Measurements from ENCODE around the gene PIGX. TPM values are rescaled to one million over a fixed set of nuclear protein-coding genes. Genes with fewer than 3 reads are reported as not detected.

The PIGX gene
- total and polyA plus RNA-seq, 11 donors: 8.3 to 21.2 (median 17.6) TPM

DNA sequence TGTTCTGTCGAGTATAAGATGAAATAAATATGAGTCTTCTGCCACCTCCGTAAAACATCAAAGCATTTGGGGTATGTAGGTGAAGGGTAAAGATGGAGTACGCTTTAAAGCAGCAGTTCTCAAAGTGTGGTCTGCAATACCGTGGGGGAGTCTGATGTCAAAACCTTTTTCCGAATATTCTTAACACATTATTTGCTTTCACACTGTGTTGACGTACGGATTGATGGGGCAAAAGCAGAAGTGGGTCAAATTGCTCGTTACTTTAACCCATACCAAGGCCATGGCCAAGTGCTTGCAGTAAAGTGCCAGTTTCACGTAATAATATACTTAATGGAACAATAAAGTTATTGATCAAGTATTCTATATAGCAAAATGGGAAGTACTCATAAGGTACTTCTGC lies 63.8 kb downstream of the PIGX start:
- TF ChIP-seq, protein P1, sequence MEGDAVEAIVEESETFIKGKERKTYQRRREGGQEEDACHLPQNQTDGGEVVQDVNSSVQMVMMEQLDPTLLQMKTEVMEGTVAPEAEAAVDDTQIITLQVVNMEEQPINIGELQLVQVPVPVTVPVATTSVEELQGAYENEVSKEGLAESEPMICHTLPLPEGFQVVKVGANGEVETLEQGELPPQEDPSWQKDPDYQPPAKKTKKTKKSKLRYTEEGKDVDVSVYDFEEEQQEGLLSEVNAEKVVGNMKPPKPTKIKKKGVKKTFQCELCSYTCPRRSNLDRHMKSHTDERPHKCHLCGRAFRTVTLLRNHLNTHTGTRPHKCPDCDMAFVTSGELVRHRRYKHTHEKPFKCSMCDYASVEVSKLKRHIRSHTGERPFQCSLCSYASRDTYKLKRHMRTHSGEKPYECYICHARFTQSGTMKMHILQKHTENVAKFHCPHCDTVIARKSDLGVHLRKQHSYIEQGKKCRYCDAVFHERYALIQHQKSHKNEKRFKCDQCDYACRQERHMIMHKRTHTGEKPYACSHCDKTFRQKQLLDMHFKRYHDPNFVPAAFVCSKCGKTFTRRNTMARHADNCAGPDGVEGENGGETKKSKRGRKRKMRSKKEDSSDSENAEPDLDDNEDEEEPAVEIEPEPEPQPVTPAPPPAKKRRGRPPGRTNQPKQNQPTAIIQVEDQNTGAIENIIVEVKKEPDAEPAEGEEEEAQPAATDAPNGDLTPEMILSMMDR (IDR thresholded peaks at IDR 0.05): no peak
- no peak for TF ChIP-seq POLR2A (IDR thresholded peaks at IDR 0.05)
- Histone ChIP-seq H3K27ac (no peak overlapping the region), H3K9me3 (peaks cover 0 to 3% (median 0%) of the 10 kb centered on the region in 12 donors), H3K4me3 (no peak overlapping the region), H3K27me3 (no peaks in the 10 kb centered on the region), H3K36me3 (peaks cover 0 to 15% (median 0%) of the 10 kb centered on the region in 9 donors), H3K4me1 (peaks cover 2 to 69% (median 33%) of the 10 kb centered on the region in 12 donors)
- 81 to 87% (median 86%) methylated on average over 9 of the region's 9 CpGs for WGBS, 4 donors
- intact Hi-C loops (cut with DNase I): no loop called here
- DNase-seq: no peak
- ATAC-seq: no peak

DNA sequence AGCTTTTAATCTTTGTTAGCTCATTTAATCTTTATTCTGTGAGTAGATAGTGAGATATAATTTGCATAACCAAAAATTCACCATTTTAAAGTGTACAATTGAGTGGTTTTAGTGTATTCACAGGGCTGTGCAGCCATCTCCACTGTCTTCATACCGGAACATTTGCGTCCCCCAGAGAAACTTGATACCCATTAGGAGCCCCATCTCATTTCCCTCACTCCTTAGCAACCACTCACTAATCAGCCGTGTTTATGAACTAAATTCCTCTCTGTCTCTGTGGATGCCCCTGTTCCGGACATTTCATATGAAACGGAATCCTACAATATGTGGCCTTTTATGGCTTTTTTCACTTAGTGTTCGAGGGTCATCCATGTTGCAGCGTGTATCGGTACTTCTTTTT lies 65.7 kb downstream of the PIGX start:
- TF ChIP-seq, protein P1 (IDR thresholded peaks at IDR 0.05): no peak
- DNase-seq (no peak), ATAC-seq (no peak)
- peaks cover 0 to 26% (median 3%) of the 10 kb centered on the region in 9 donors for H3K36me3 ChIP-seq
- peaks cover 2 to 54% (median 29%) of the 10 kb centered on the region in 12 donors for H3K4me1 ChIP-seq
- intact Hi-C loops (cut with DNase I): no loop called here
- 89 to 94% (median 92%) methylated on average over 8 of the region's 8 CpGs for WGBS, 4 donors
- no peak overlapping the region for H3K27ac ChIP-seq
- H3K9me3 ChIP-seq: peaks cover 0 to 3% (median 0%) of the 10 kb centered on the region in 12 donors
- H3K27me3 ChIP-seq: no peaks in the 10 kb centered on the region
- no peak overlapping the region for H3K4me3 ChIP-seq

DNA sequence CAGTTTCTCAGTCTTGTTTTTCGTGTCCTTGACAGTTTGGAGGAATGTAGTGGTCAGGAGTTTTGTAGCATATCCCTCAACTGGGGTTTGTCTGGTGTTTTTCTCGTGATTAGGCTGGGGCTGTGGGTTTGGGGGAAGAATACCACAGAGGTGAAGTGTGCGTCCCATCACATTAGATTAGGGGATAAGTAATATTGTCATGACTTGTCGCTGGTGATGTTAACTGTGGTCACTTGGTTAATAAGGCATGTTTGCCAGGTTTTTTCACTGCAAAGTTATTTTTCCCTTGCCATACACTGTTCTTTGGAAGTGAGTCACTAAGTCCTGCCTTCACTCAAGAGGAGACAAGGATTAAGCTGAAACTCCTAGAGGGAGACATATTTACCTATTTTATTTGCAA lies 66.6 kb downstream of the PIGX start:
- Histone ChIP-seq H3K27me3 (no peaks in the 10 kb centered on the region), H3K36me3 (peaks cover 0 to 35% (median 13%) of the 10 kb centered on the region in 9 donors), H3K27ac (peak overlapping the region in 1 of 12 donors; percentile 25), H3K9me3 (peaks cover 0 to 3% (median 0%) of the 10 kb centered on the region in 12 donors), H3K4me3 (no peak overlapping the region), H3K4me1 (peaks cover 2 to 44% (median 20%) of the 10 kb centered on the region in 12 donors)
- TF ChIP-seq POLR2A (IDR thresholded peaks at IDR 0.05): no peak
- TF ChIP-seq, protein P1 (IDR thresholded peaks at IDR 0.05): no peak
- intact Hi-C loops (cut with DNase I): no loop called here
- WGBS, 4 donors: 78 to 89% (median 84%) methylated on average over 4 of the region's 4 CpGs
- ATAC-seq (peak in 1 of 4 donors; percentile 36), DNase-seq (no peak)

DNA sequence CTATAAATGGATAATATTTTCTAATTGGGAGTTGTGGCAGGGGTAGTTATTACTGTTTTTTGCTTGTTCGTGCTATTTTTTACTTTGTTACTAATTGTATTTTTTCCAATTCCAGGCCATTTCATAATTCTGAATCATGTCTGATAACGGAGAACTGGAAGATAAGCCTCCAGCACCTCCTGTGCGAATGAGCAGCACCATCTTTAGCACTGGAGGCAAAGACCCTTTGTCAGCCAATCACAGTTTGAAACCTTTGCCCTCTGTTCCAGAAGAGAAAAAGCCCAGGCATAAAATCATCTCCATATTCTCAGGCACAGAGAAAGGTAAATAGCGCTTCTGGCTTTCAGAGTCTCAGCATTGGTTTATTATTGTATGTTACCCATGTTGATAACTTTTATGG lies 70.3 kb downstream of the PIGX start:
- DNase-seq (no peak), ATAC-seq (no peak)
- no peak overlapping the region for H3K4me3 ChIP-seq
- no peaks in the 10 kb centered on the region for H3K27me3 ChIP-seq
- WGBS, 4 donors: 86 to 92% (median 89%) methylated on average over 4 of the region's 4 CpGs
- peaks cover 0 to 3% (median 0%) of the 10 kb centered on the region in 12 donors for H3K9me3 ChIP-seq
- intact Hi-C loops (cut with DNase I): no loop called here
- peaks cover 0 to 46% (median 23%) of the 10 kb centered on the region in 9 donors for H3K36me3 ChIP-seq
- peaks cover 0 to 18% (median 8%) of the 10 kb centered on the region in 12 donors for H3K4me1 ChIP-seq
- H3K27ac ChIP-seq: no peak overlapping the region
- TF ChIP-seq, protein P1 (IDR thresholded peaks at IDR 0.05): no peak
- TF ChIP-seq POLR2A (IDR thresholded peaks at IDR 0.05): no peak

Other genes with a start within 250 kb of the PIGX start
- gene RNF168, start 208.6 kb upstream of the PIGX start, total RNA-seq: 10 to 100 TPM; 15.0 to 31.8 (median 21.1) TPM
- gene RNF168, start 208.6 kb upstream of the PIGX start, polyA plus RNA-seq: 10 to 100 TPM in 1 of 2 donors, 1 to 10 TPM in 1; 8.4 to 13.4 TPM
- gene SMCO1, start 197.0 kb upstream of the PIGX start, total RNA-seq: 100 to 1,000 TPM in 2 of 9 donors, 10 to 100 TPM in 7; 14.5 to 130 (median 50.0) TPM
- 100 to 1,000 TPM in 1 of 2 donors, 1 to 10 TPM in 1; 2.6 to 105 TPM for gene SMCO1, start 197.0 kb upstream of the PIGX start, polyA plus RNA-seq
- 10 to 100 TPM in 2 of 9 donors, 1 to 10 TPM in 7; 4.2 to 15.5 (median 8.4) TPM for gene WDR53, start 143.8 kb upstream of the PIGX start, total RNA-seq
- 1 to 10 TPM; 7.3 to 9.7 TPM for gene WDR53, start 143.8 kb upstream of the PIGX start, polyA plus RNA-seq
- 1 to 10 TPM; 5.3 to 7.9 (median 6.6) TPM for gene FBXO45, start 143.7 kb upstream of the PIGX start, total RNA-seq
- gene FBXO45, start 143.7 kb upstream of the PIGX start, polyA plus RNA-seq: 10 to 100 TPM in 1 of 2 donors, 1 to 10 TPM in 1; 2.1 to 10.8 TPM
- 10 to 100 TPM in 1 of 9 donors, 1 to 10 TPM in 8; 2.1 to 23.8 (median 3.4) TPM for gene NRROS, start 72.7 kb upstream of the PIGX start, total RNA-seq
- 1 to 10 TPM; 1.4 to 2.6 TPM for gene NRROS, start 72.7 kb upstream of the PIGX start, polyA plus RNA-seq
- gene CEP19, start 127 bp upstream of the PIGX start, total RNA-seq: 1 to 10 TPM in 7 of 9 donors, under 1 TPM in 2; 0.81 to 2.8 (median 1.4) TPM
- 1 to 10 TPM in 1 of 2 donors, under 1 TPM in 1; 0.57 to 1.0 TPM for gene CEP19, start 127 bp upstream of the PIGX start, polyA plus RNA-seq
- 10 to 100 TPM; 39.2 to 67.8 (median 52.9) TPM for gene PAK2, start 27.5 kb downstream of the PIGX start, total RNA-seq
- 10 to 100 TPM; 17.0 to 30.3 TPM for gene PAK2, start 27.5 kb downstream of the PIGX start, polyA plus RNA-seq
- 10 to 100 TPM; 16.8 to 28.5 (median 22.9) TPM for gene SENP5, start 155.5 kb downstream of the PIGX start, total RNA-seq
- gene SENP5, start 155.5 kb downstream of the PIGX start, polyA plus RNA-seq: 10 to 100 TPM in 1 of 2 donors, 1 to 10 TPM in 1; 7.0 to 12.9 TPM
- 10 to 100 TPM; 20.7 to 43.8 (median 38.9) TPM for gene NCBP2, start 230.2 kb downstream of the PIGX start, total RNA-seq
- gene NCBP2, start 230.2 kb downstream of the PIGX start, polyA plus RNA-seq: 10 to 100 TPM; 24.8 to 55.5 TPM